Neuronal stem cell (in vitro differentiated cells): ENCODE results near the gene EFR3B.
"Not testable (repeated sequence)": the region's sequence is repeated elsewhere in the genome, so short reads cannot be mapped to it uniquely, and the experiment has no call there.

Experiments used
- DNase-seq: peaks from one replicate; pipeline ENCODE4 v3.0.0-alpha.2; 2013; ENCODE audit warnings: low spot score
- H2AFZ ChIP-seq: one replicate; pipeline ENCODE4 v1.6.1; 2013; ENCODE audit warnings: mild to moderate bottlenecking, low read length, inconsistent platforms
- H2AK5ac ChIP-seq: 2 replicates; pipeline ENCODE4 v1.6.1; 2013; ENCODE audit warnings: low read depth, mild to moderate bottlenecking, inconsistent platforms, low read length, moderate library complexity, mixed read lengths
- H2BK120ac ChIP-seq: 2 replicates; pipeline ENCODE4 v1.6.1; 2013; ENCODE audit warnings: low read depth, mild to moderate bottlenecking, inconsistent platforms, low read length, moderate library complexity, mixed read lengths
- H2BK12ac ChIP-seq: one replicate; pipeline ENCODE4 v1.6.1; 2013; ENCODE audit warnings: low read length, inconsistent platforms
- H2BK15ac ChIP-seq: 2 replicates; pipeline ENCODE4 v1.6.1; 2013; ENCODE audit warnings: mild to moderate bottlenecking, low read length, inconsistent platforms, mixed read lengths
- H2BK5ac ChIP-seq: one replicate; pipeline ENCODE4 v1.6.1; 2013; ENCODE audit warnings: inconsistent platforms, mild to moderate bottlenecking, low read length, moderate library complexity
- H3K14ac ChIP-seq: one replicate; pipeline ENCODE4 v1.6.1; 2013; ENCODE audit warnings: low read length, inconsistent platforms
- H3K18ac ChIP-seq: 2 replicates; pipeline ENCODE4 v1.6.1; 2013; ENCODE audit warnings: low read length, inconsistent platforms
- H3K23ac ChIP-seq: 2 replicates; pipeline ENCODE4 v1.6.1; 2013; ENCODE audit warnings: low read depth, mild to moderate bottlenecking, mixed read lengths, low read length, inconsistent platforms; ENCODE audit not compliant: poor library complexity
- H3K27ac ChIP-seq: replicated peaks from 3 replicates; pipeline ENCODE4 v1.5.1; 2013; ENCODE audit warnings: low read length, inconsistent platforms
- H3K27me3 ChIP-seq, 3 experiments: 2 replicates each; pipeline ENCODE4 v1.6.1; 2013; ENCODE audit warnings: low read length in 3 of 3, mild to moderate bottlenecking in 2 of 3, inconsistent platforms in 1 of 3, low read depth in 1 of 3, mixed read lengths in 1 of 3, moderate library complexity in 1 of 3; ENCODE audit not compliant: control insufficient read depth in 3 of 3, insufficient read depth in 3 of 3
- H3K36me3 ChIP-seq, 2 donors: replicated peaks in 1 of 2; 2 replicates each; pipeline ENCODE4 v1.6.1; 2013; ENCODE audit warnings: low read length in 2 of 2; ENCODE audit not compliant: control insufficient read depth in 2 of 2, insufficient read depth in 2 of 2
- H3K4ac ChIP-seq: 2 replicates; pipeline ENCODE4 v1.6.1; 2013; ENCODE audit warnings: inconsistent platforms, mild to moderate bottlenecking, low read length, moderate library complexity
- H3K4me1 ChIP-seq, 2 donors: 1 replicate in 1 of 2; 2 replicates in 1 of 2; pipeline ENCODE4 v1.6.1; 2013; ENCODE audit warnings: low read length in 2 of 2, low read depth in 1 of 2; ENCODE audit not compliant: control insufficient read depth in 2 of 2, insufficient read depth in 1 of 2
- H3K4me2 ChIP-seq: one replicate; pipeline ENCODE4 v1.6.1; 2013; ENCODE audit warnings: mild to moderate bottlenecking, low read length, inconsistent platforms; ENCODE audit not compliant: insufficient read depth, poor library complexity, severe bottlenecking
- H3K4me3 ChIP-seq, 2 donors: 2 replicates each; pipeline ENCODE4 v1.5.1; 2013; ENCODE audit warnings: low read length in 2 of 2, mild to moderate bottlenecking in 2 of 2, inconsistent platforms in 1 of 2, moderate library complexity in 1 of 2
- H3K79me1 ChIP-seq: one replicate; pipeline ENCODE4 v1.6.1; 2013; ENCODE audit warnings: low read depth, mild to moderate bottlenecking, inconsistent platforms, low read length, moderate library complexity
- H3K9ac ChIP-seq: one replicate; pipeline ENCODE4 v1.6.1; 2013; ENCODE audit warnings: mild to moderate bottlenecking, low read depth, low read length, inconsistent platforms; ENCODE audit not compliant: poor library complexity
- H3K9me3 ChIP-seq, 2 donors: replicated peaks in 1 of 2; 2 replicates each; pipeline versions ENCODE3 to v1.6.1; 2013; ENCODE audit warnings: low read length in 2 of 2, mild to moderate bottlenecking in 2 of 2, inconsistent platforms in 1 of 2, low read depth in 1 of 2, mixed read lengths in 1 of 2, moderate library complexity in 1 of 2; ENCODE audit not compliant: control insufficient read depth in 2 of 2, insufficient read depth in 1 of 2
- H4K8ac ChIP-seq: one replicate; pipeline ENCODE4 v1.6.1; 2013; ENCODE audit warnings: low read depth, mild to moderate bottlenecking, inconsistent platforms, low read length, moderate library complexity
- H4K91ac ChIP-seq: one replicate; pipeline ENCODE4 v1.6.1; 2013; ENCODE audit warnings: low read length, low read depth, mild to moderate bottlenecking, inconsistent platforms; ENCODE audit not compliant: poor library complexity
- WGBS, 2 donors: extraction: QIAGEN DNeasy Blood & Tissue Kit; methylation state at CpG; one replicate each; pipeline ENCODE4 v1.1.7; 2013; ENCODE audit warnings: missing lambda C conversion rate in 2 of 2, mixed read lengths in 1 of 2; ENCODE audit not compliant: insufficient read length in 2 of 2, insufficient replicate concordance in 1 of 2; ENCODE audit errors: extremely low coverage in 2 of 2; 5-methylcytosine and 5-hydroxymethylcytosine counted together

EFR3B gene

GRCh38 chr2:25145803-25146202 lies 103.9 kb downstream of the EFR3B start:
- DNase-seq: no peak
- Histone ChIP-seq H3K27me3 (no peaks in the 10 kb centered on the region), H3K4me1 (no peaks in the 10 kb centered on the region), H3K4me2 (no peak overlapping the region), H4K91ac (no peak overlapping the region), H3K14ac (no peak overlapping the region), H3K9ac (no peak overlapping the region), H2BK5ac (no peak overlapping the region), H3K4me3 (no peak overlapping the region), H4K8ac (no peak overlapping the region), H2AK5ac (no peak overlapping the region), H3K36me3 (peaks cover 35 to 55% of the 10 kb centered on the region in 2 donors), H2BK15ac (no peak overlapping the region), H3K4ac (no peak overlapping the region), H2BK120ac (no peak overlapping the region), H2BK12ac (no peak overlapping the region), H2AFZ (no peak overlapping the region), H3K18ac (no peak overlapping the region), H3K79me1 (no peaks in the 10 kb centered on the region), H3K27ac (no peak overlapping the region), H3K9me3 (no peaks in the 10 kb centered on the region), H3K23ac (no peak overlapping the region)
- WGBS, 2 donors: no CpG with 5 or more reads among the region's 6 CpGs

DNA sequence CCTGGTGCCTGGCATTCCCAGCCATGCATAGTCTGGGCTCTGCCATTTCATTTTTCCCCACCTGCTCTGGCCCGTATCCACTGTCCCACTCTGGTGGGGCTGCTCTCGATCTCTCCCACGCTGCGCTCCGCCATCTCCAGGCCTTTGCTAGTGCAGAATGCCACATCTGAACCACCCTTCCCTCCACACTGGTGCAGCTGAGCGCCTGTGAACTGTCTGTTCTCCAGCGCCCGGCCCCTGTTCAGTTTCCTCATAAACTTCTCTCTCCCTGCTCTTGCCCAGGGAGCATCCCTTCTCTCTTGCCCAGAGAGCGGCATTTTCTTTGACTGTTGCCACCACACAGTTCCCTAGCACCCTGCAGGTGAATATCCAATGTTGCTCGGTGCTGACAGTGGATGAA lies 105.0 kb downstream of the EFR3B start:
- Histone ChIP-seq H3K27ac (no peak overlapping the region), H3K9ac (no peak overlapping the region), H3K36me3 (peaks cover 28 to 49% of the 10 kb centered on the region in 2 donors), H3K4me3 (no peak overlapping the region), H3K79me1 (no peaks in the 10 kb centered on the region), H4K8ac (no peak overlapping the region), H3K18ac (no peak overlapping the region), H3K4ac (no peak overlapping the region), H3K4me1 (no peaks in the 10 kb centered on the region), H2AFZ (no peak overlapping the region), H2BK120ac (no peak overlapping the region), H2BK15ac (no peak overlapping the region), H3K14ac (no peak overlapping the region), H2BK12ac (no peak overlapping the region), H4K91ac (no peak overlapping the region), H3K23ac (no peak overlapping the region), H3K27me3 (no peaks in the 10 kb centered on the region), H3K9me3 (no peaks in the 10 kb centered on the region), H2AK5ac (no peak overlapping the region), H3K4me2 (no peak overlapping the region), H2BK5ac (no peak overlapping the region)
- no CpG with 5 or more reads among the region's 10 CpGs for WGBS, 2 donors
- DNase-seq: no peak

DNA sequence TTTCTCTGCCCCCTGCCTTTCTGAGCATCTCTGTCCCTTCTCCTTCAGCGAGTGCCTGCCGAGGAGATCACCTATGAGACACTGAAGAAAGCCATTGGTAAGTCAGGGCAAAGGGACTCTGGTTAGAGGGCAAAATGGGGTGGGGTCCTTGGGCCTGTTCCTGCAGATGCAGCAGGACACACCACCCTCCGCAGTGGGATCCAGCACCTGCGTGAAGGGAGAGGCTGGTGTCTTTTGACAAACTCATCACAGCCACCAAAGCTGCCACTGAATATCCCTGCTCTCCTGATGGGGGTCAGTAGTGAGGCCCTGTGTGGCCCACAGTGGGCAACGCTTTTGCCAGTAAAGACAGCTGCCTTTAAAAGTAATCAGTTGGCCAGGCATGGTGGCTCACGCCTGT lies 107.8 kb downstream of the EFR3B start:
- H3K79me1 ChIP-seq: no peaks in the 10 kb centered on the region
- no peak overlapping the region for H3K9ac ChIP-seq
- H3K27me3 ChIP-seq: no peaks in the 10 kb centered on the region
- peaks cover 31 to 56% of the 10 kb centered on the region in 2 donors for H3K36me3 ChIP-seq
- no peak overlapping the region for H2AK5ac ChIP-seq
- H3K4me2 ChIP-seq: no peak overlapping the region
- peak overlapping the region; percentile 53 for H3K18ac ChIP-seq
- H3K27ac ChIP-seq: no peak overlapping the region
- H2AFZ ChIP-seq: no peak overlapping the region
- no peak overlapping the region for H4K91ac ChIP-seq
- no peak overlapping the region for H2BK15ac ChIP-seq
- no peak overlapping the region for H2BK5ac ChIP-seq
- H3K4ac ChIP-seq: no peak overlapping the region
- H3K14ac ChIP-seq: no peak overlapping the region
- no CpG with 5 or more reads among the region's 6 CpGs for WGBS, 2 donors
- no peaks in the 10 kb centered on the region for H3K4me1 ChIP-seq
- H2BK120ac ChIP-seq: no peak overlapping the region
- DNase-seq: no peak
- no peak overlapping the region for H4K8ac ChIP-seq
- no peaks in the 10 kb centered on the region for H3K9me3 ChIP-seq
- no peak overlapping the region for H3K4me3 ChIP-seq
- H2BK12ac ChIP-seq: no peak overlapping the region
- no peak overlapping the region for H3K23ac ChIP-seq

DNA sequence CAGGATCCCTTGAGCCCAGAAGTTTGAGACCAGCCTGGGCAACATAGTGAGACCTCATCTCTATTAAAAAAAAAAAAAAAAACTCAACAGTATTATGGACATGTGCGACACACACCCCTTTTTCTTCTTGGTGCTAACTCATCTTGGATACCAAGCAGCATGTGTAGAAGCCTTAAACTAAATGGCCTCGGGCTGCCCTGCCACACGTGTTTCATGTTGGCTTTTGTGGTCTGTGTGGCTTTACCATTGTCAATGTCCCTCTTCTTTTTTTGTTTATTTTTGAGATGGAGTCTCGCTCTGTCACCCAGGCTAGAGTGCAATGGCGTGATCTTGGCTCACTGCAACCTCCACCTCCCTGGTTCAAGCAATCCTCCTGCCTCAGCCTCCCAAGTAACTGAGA lies 109.1 kb downstream of the EFR3B start:
- not testable (repeated sequence) for H2BK12ac ChIP-seq, H3K9ac ChIP-seq, H3K4me1 ChIP-seq, H2BK120ac ChIP-seq, H3K18ac ChIP-seq, H3K23ac ChIP-seq, H3K27ac ChIP-seq, H3K14ac ChIP-seq, H4K91ac ChIP-seq, H2AFZ ChIP-seq, H3K4me2 ChIP-seq, H3K9me3 ChIP-seq, H2AK5ac ChIP-seq, DNase-seq, H3K27me3 ChIP-seq, H3K4ac ChIP-seq, H4K8ac ChIP-seq, H2BK5ac ChIP-seq, H2BK15ac ChIP-seq, H3K4me3 ChIP-seq, H3K79me1 ChIP-seq
- no CpG with 5 or more reads among the region's 5 CpGs for WGBS, 2 donors
- H3K36me3 ChIP-seq: peaks cover 25 to 57% of the 10 kb centered on the region in 2 donors
